SK-N-SH (cell line): ENCODE data around the gene LGI1.
A peak's percentile ranks its signal among the peaks of the same experiment; 100 is the strongest.

ENCODE experiments used
- CHD2 ChIP-seq: fragments of 150-350 bp; IDR thresholded peaks from 2 replicates; pipeline ENCODE4 v1.6.1; 2018; ENCODE audit warnings: low read length; ENCODE audit not compliant: partially characterized antibody
- EP300 ChIP-seq, 2 experiments: IDR thresholded peaks; 2 replicates each; pipeline versions ENCODE4 v1.4.0 to v1.6.1; 2012; ENCODE audit warnings: borderline replicate concordance in 1 of 2, low read depth in 1 of 2, low read length in 1 of 2
- EZH2phosphoT487 ChIP-seq: fragments of 200-600 bp; sonication (generic); IDR thresholded peaks from 2 replicates; pipeline ENCODE4 v1.6.1; 2017; ENCODE audit warnings: low read depth, mixed run types, mild to moderate bottlenecking, antibody characterized with exemption, moderate library complexity, borderline replicate concordance
- FOXJ3 ChIP-seq: sonication (generic); formaldehyde crosslinking; IDR thresholded peaks from 2 replicates; pipeline ENCODE4 v1.5.1; 2020; ENCODE audit warnings: mild to moderate bottlenecking, missing genetic modification reagents
- FOXM1 ChIP-seq: IDR thresholded peaks from 2 replicates; pipeline ENCODE4 v1.4.0; 2012; ENCODE audit warnings: low read depth, mild to moderate bottlenecking
- MXI1 ChIP-seq: IDR thresholded peaks from 2 replicates; pipeline ENCODE4 v1.6.1; 2012; ENCODE audit warnings: mild to moderate bottlenecking, low read depth, low read length, improper control_type of control experiment
- POLR2AphosphoS5 ChIP-seq: IDR thresholded peaks from 2 replicates; pipeline ENCODE4 v1.6.1; 2012; ENCODE audit warnings: low read depth, low read length
- RAD21 ChIP-seq: IDR thresholded peaks from 2 replicates; pipeline ENCODE4 v1.6.1; 2012; ENCODE audit warnings: mild to moderate bottlenecking, low read length
- RFX5 ChIP-seq: IDR thresholded peaks from 2 replicates; pipeline ENCODE4 v1.6.1; 2012; ENCODE audit warnings: mild to moderate bottlenecking, improper control_type of control experiment, low read length
- SIN3A ChIP-seq: IDR thresholded peaks from 2 replicates; pipeline ENCODE4 v1.6.1; 2012; ENCODE audit warnings: low read depth, mild to moderate bottlenecking, low read length, moderate library complexity, borderline replicate concordance
- TF ChIP-seq, protein P1 (sequence below): fragments of 200-600 bp; sonication (generic); IDR thresholded peaks from 2 replicates; pipeline ENCODE4 v1.6.1; 2017; ENCODE audit warnings: antibody characterized with exemption, mild to moderate bottlenecking, moderate library complexity
- TF ChIP-seq, protein P2 (sequence below): IDR thresholded peaks from 2 replicates; pipeline ENCODE4 v1.4.0; 2012; ENCODE audit warnings: low read depth
- TF ChIP-seq, protein P3 (sequence below): IDR thresholded peaks from 2 replicates; pipeline ENCODE4 v1.6.1; 2012; ENCODE audit warnings: mild to moderate bottlenecking, low read depth, low read length, moderate library complexity
- TF ChIP-seq, protein P4 (sequence below): IDR thresholded peaks from 2 replicates; pipeline ENCODE4 v1.4.0; 2012; ENCODE audit warnings: low read depth, borderline replicate concordance

DNA sequence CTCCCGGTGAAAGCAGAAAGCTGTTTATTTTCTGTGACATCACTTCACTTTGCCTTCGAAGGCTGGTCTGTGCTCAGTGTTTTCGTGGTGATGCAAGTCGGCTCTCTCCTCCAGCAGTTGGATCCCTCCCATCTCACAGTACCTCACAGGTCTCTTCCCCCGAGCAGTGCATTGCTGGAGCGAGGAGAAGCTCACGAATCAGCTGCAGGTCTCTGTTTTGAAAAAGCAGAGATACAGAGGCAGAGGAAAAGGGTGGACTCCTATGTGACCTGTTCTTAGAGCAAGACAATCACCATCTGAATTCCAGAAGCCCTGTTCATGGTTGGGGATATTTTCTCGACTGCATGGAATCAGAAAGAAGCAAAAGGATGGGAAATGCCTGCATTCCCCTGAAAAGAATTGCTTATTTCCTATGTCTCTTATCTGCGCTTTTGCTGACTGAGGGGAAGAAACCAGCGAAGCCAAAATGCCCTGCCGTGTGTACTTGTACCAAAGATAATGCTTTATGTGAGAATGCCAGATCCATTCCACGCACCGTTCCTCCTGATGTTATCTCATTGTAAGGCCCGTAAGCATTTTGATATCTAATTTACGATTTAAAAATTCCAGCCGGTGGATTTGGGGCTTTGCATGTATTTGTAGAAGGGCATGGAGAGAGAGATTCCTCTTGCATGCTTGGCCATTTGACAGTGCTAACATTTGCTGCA is at the start of gene LGI1:
- TF ChIP-seq RAD21 (no peak), POLR2AphosphoS5 (no peak), CHD2 (no peak), RFX5 (no peak), FOXJ3 (CRISPR knock-in tag) (no peak), EP300 (IDR thresholded peaks at IDR 0.05; ENCODE audit: borderline replicate concordance in 1 of 2, low read depth in 1 of 2, low read length in 1 of 2) (peak in 1 of 2 experiments; percentile 46; a peak in 1 of 4 replicates), SIN3A (no peak), FOXM1 (no peak), EZH2phosphoT487 (no peak), MXI1 (no peak)
- TF ChIP-seq, protein P1, sequence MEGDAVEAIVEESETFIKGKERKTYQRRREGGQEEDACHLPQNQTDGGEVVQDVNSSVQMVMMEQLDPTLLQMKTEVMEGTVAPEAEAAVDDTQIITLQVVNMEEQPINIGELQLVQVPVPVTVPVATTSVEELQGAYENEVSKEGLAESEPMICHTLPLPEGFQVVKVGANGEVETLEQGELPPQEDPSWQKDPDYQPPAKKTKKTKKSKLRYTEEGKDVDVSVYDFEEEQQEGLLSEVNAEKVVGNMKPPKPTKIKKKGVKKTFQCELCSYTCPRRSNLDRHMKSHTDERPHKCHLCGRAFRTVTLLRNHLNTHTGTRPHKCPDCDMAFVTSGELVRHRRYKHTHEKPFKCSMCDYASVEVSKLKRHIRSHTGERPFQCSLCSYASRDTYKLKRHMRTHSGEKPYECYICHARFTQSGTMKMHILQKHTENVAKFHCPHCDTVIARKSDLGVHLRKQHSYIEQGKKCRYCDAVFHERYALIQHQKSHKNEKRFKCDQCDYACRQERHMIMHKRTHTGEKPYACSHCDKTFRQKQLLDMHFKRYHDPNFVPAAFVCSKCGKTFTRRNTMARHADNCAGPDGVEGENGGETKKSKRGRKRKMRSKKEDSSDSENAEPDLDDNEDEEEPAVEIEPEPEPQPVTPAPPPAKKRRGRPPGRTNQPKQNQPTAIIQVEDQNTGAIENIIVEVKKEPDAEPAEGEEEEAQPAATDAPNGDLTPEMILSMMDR: no peak
- TF ChIP-seq, protein P2, sequence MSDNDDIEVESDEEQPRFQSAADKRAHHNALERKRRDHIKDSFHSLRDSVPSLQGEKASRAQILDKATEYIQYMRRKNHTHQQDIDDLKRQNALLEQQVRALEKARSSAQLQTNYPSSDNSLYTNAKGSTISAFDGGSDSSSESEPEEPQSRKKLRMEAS: no peak
- TF ChIP-seq, protein P3, sequence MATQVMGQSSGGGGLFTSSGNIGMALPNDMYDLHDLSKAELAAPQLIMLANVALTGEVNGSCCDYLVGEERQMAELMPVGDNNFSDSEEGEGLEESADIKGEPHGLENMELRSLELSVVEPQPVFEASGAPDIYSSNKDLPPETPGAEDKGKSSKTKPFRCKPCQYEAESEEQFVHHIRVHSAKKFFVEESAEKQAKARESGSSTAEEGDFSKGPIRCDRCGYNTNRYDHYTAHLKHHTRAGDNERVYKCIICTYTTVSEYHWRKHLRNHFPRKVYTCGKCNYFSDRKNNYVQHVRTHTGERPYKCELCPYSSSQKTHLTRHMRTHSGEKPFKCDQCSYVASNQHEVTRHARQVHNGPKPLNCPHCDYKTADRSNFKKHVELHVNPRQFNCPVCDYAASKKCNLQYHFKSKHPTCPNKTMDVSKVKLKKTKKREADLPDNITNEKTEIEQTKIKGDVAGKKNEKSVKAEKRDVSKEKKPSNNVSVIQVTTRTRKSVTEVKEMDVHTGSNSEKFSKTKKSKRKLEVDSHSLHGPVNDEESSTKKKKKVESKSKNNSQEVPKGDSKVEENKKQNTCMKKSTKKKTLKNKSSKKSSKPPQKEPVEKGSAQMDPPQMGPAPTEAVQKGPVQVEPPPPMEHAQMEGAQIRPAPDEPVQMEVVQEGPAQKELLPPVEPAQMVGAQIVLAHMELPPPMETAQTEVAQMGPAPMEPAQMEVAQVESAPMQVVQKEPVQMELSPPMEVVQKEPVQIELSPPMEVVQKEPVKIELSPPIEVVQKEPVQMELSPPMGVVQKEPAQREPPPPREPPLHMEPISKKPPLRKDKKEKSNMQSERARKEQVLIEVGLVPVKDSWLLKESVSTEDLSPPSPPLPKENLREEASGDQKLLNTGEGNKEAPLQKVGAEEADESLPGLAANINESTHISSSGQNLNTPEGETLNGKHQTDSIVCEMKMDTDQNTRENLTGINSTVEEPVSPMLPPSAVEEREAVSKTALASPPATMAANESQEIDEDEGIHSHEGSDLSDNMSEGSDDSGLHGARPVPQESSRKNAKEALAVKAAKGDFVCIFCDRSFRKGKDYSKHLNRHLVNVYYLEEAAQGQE: no peak
- TF ChIP-seq, protein P4, sequence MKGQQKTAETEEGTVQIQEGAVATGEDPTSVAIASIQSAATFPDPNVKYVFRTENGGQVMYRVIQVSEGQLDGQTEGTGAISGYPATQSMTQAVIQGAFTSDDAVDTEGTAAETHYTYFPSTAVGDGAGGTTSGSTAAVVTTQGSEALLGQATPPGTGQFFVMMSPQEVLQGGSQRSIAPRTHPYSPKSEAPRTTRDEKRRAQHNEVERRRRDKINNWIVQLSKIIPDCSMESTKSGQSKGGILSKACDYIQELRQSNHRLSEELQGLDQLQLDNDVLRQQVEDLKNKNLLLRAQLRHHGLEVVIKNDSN: no peak
